Stimulated activated CD8-positive, alpha-beta memory T cell treated with anti-CD3 and anti-CD28 coated beads, Interleukin-7, amount 100 ng/mL, for 24 hours (primary cell): Measurements from ENCODE around the gene LMF2.
A peak's percentile ranks its signal among the peaks of the same experiment; 100 is the strongest.

ENCODE experiments used
- DNase-seq: peaks from one replicate; pipeline ENCODE4 v3.0.0-alpha.2; 2020; ENCODE audit warnings: low read depth

The LMF2 gene

DNA sequence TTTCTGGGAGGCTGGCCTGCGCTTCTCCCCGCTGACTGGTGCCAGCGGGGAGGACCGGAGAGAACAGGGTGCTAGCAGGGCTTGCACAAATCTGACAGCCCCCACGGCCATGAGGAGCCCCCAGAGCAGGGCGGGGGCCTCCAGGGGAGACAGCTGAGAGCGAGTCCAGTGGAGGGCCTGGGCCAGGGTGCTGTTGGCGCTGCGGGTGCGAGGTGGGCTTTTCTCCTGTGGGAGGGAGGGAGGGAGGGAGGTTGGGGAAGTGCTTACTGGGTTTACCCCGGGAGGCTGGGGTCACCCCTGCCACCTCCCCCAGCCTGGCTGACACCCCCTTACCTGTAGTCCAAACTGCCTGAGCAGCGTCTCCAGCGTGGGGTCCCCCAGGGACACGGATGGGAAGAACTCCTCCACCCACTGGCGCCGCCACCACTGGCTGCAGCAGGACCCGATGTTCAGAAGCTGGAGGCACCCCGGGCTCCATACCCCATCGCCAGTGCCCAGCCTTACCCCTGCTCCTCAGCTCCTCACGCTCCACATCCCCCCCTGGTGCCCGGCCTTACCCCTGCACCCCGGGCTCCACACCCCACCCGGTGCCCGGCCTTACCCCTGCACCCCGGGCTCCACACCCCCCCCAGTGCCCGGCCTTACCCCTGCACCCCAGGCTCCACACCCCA is 3.9 kb downstream of the LMF2 start:
- DNase-seq: no peak

DNA sequence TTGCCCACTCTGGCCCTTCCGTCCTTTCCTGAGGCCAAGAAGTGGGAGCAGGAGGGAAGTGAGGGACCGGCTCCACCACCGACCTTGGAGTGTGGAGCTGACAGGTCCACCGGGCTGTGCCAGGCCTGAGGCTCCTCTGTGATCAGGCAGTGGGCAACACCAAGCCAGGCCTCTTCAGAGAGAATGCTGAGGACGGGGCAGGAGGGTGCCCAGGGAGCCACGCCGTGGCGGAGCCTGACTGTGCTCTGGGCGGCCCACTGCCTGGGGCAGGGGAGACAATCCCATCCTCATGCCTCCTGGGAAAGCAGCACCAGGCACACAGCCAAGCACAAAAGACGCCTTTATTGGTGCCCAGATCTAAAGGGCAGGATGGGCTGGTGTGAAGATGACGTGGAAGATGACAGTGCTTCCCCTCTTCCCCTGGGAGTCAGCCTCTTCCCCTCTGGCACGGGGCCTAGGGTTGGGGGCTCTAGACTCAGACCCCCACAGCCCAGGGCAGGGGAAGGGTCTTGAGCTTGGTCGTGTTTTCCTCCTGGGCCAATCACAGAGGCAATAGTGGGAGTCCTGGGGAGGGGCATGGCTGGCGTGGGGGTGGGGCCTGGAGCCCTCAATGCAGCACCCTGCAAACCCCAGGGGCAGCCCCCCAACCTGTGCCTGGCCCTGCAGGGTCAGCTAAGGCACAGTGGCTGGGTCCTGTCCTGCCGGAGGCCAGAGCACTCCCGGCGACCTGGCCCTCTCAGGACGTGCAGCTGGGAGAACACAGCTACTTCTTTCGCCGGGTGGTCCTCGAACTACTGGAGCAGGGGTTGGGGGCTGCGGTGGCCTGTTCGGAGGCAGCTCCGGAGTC is 4.7 kb downstream of the LMF2 start:
- DNase-seq: no peak

DNA sequence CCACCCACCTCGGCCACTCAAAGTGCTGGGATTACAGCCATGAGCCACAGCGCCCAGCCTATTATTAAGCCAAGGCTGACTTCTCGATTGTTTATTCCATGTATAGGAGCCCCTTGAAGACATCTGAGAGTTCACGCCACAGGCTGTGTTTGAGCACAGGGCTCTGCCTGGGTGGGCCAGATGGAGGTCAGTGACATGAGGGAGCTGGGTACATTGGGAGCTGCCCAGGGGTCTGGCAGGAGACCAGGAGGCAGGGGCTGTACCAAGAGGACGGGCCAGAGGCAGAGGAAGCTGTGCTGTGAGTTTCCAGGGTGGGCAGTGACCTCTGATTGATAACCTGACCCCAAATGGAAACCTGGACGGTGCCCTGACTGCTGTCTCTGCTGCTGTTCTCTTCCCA is 5.4 kb downstream of the LMF2 start:
- DNase-seq: no peak

DNA sequence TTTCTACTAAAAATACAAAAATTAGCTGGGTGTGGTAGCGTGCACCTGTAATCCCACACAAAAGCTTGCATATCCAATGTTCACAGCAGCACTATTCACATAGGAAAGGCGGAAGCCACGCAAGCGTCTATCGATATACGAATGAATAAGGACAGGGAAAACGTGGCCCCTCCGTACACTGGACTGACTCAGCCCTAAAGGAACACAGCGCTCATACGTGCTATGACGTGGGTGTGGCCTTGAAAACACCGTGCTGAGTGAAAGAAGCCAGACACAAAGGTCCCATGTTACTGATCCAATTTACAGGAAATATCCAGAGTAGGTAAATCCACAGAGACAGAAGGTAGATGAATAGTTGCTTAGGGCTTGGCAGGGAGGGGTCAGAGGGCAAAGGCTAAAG is 7.0 kb downstream of the LMF2 start:
- no peak for DNase-seq

DNA sequence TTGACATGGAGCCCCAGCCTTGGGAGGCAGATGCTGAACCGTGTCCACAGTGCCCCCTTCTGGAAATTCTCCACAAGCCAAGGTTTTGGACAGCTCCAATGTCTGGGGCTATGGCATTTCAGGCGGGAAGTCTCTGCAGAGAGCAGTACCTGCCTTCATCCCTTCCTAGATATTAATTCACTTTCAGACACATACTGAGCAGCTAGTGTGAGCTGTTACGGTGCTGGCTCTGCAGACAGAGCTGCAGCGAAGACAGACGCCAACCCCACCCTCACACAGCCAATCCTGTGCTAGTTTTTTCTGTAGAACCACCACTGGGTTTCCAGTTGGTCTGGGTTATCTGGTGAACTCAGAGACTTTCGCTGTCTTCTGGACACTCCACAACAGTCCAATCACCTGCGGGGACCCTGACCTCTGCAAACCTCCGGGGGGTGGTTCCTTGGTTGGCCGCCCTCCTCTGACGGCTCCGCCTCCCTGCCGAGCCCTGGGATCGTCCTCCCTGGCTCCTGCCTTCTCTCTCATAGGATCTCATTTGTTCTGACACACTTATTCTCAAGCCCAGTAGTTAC is 9.1 kb downstream of the LMF2 start:
- peak; percentile 39 for DNase-seq

DNA sequence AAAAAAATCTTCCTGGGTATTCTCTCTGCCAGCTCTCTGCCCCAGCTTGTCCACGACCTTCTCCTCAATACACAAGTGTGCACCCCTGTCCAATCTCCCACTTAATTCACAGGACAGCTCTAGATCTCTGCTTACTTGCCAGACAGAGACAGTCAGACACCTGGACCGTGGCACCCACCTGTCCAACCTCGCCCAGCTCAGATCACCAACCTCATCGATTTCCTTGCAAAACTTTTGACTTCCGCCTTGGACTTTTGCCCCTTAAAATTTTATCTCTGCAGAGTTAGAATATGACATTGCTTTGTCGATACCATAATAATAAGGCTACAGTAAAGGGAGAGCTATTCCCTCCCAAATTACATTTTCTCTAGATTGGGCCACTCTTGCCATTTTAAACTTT is 10.4 kb downstream of the LMF2 start:
- DNase-seq: no peak

DNA sequence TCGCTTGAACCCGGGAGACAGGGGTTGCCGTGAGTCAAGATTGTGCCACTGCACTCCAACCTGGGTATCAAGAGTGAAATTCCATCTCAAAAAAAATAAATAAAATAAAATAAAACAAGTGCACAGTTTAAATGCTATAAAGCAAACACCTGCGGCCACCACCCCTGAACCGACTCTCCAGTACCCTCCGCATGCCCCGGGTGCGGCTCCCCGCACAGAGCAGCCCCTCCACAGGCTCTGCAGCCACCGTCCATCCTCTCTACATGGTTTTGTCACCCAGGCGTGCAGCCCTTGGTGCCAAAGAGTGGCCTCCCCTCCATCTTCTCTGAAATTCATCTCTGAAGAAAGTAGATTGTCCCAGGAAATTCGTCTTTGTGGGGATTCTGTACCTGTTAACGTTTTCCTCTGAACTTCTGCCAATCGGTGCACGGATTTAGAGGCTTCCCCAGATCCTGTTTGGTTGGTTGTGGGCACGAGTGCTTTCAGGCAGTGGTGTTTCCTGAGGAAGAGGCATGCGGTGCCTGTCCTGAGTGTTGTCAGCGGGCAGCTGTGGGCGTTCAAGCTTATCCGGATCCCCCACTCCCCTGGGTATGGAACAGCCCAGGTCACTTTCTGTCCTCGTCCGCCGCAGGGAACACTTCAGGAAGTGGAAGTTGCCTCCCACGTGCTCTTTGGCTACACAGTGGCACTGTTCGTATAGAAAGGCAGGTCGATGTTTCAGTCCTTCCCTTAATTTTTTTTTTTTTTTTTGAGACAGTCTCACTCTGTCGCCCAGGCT is 16.8 kb downstream of the LMF2 start:
- DNase-seq: no peak

DNA sequence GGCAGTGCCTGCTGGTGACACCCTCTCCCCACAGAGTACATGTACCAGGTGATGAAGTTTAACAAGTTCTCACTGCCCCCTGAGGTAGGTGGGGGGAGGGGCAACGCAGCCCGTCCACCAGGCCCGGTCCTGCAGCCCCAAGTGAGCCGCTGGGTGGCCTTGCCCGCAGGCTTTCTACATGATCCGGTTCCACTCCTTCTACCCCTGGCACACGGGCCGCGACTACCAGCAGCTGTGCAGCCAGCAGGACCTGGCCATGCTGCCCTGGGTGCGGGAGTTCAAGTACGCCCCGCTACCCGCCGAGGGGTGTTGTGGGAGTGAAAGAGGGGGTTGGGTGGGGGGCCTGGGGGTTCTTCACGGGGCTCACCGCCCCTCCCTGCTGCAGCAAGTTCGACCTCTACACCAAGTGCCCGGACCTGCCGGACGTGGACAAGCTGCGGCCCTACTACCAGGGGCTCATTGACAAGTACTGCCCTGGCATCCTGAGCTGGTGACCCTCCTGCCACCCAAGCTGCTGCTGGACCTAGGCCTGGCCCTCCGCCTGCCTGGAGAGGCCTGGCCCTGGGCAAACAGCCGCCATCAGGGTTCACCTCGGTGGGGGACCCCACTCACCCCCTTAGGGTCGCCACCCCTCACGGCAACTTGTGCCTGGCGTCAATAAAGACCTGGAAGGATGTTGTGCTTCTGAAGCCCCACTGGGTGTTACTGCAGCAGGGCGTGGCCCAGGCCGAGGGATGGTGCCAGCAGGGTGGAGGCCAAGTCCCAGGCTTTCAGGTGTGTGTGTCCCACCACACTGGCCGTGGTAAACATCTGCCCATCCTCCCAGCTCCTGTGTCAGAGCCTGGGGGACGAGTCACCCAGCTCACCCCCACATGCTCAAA is 17.9 kb downstream of the LMF2 start:
- no peak for DNase-seq

DNA sequence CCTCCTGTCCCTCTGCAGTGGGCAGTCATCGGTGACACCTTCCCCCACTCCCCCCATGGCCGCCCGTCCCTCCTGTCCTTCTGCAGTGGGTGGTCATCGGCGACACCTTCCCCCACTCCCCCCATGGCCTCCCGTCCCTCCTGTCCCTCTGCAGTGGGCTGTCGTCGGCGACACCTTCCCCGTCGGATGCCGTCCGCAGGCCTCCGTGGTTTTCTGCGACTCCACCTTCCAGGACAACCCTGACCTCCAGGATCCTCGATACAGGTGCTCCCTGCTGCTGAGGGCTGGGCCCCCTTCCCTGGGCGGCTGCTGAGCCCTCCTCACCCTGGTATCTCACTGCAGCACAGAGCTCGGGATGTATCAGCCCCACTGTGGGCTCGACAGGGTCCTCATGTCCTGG is 18.6 kb downstream of the LMF2 start:
- DNase-seq: no peak

DNA sequence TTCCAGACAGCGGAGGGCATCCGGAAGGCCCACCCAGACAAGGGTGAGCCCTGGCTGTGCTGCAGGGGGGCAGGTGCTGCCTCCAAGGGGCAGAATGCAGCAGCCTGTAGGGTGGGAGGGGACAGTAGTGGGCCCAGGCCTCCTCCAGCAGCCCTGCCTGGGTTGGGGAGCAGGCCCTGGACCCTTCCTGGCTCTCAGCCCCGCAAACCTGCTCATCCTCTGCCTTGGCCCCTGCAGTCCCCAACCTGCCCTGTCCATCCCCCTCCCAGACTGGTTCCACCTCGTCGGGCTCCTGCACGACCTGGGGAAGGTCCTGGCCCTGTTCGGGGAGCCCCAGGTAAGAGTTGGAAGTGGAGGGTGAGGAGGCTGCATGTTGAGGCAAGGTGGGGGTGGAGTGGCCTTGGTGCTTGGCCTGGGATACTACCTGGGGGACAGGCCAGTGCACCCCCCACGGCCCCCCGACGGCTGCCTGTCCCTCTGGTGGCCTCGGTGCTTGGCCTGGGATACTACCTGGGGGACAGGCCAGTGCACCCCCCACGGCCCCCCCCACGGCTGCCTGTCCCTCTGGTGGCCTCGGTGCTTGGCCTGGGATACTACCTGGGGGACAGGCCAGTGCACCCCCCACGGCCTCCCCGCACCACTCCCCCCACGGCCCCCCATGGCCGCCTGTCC is 19.4 kb downstream of the LMF2 start:
- no peak for DNase-seq

DNA sequence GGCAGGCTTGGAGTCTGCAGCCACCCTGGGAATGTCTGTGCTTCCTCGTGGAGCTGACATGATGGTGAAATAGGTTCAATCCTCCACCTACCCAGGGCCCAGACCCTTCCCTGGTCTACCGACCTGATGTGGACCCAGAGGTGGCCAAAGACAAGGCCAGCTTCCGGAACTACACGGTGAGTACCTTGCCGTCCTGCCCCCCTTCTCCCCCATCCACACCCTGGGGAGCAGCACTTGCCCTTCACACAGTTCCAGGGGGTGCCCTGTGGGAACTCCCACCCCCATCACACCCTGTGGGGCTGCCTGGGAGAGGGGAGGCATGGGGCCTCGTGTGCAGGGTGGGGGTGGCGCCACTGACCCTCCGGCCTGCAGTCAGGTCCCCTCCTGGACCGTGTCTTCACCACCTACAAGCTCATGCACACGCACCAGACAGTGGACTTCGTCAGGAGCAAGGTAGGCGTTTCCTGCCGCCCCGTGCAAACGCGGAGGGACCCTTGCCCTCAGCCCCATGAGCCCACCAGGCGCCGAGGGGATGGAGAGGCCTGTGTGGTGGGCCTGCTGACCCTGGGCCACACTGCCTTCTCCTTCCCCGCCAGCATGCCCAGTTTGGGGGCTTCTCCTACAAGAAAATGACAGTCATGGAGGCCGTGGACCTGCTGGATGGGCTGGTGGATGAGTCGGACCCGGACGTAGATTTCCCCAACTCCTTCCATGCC is 20.1 kb downstream of the LMF2 start:
- DNase-seq: no peak

DNA sequence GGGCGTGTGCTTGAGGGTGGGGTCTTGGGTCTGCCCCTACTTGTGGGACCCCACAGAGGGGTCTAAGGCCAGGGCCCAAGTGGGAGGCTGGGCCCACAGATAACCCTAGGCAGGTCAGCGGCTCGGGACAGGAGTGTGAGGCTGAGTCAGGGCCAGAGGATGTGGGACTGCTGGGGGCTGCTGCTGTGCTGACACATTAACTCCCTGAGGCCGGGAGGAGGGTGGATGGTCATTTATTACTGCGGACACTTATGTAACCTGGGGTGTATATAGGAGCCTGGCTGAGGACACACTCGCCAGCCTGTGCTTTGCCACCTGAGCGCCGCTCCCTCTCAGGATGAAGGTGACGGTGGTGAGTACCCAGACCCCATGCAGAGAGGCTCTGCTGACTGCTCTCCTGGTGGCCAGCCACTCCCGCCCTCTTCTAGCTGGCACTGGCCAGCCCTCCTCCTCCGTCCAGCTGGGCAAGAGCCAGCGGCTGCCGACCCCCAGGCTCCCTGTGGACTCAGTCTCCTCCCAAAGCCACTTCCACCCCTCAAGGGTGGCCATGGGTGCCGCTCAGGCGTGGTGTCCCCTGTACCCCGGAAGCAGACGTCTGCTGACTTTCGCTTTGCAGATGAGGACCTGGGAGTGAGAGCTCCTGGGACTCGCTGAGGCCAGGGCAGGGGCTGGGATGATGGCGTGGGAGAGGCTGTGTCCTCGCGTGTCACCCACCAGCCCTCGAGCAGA is 20.8 kb downstream of the LMF2 start, which contains the start of gene MIOX:
MIOX (plus strand) TSS at position 299 of the 729 bp plus-strand sequence; CDS start at position 338, 39 bp downstream.
- no peak for DNase-seq

DNA sequence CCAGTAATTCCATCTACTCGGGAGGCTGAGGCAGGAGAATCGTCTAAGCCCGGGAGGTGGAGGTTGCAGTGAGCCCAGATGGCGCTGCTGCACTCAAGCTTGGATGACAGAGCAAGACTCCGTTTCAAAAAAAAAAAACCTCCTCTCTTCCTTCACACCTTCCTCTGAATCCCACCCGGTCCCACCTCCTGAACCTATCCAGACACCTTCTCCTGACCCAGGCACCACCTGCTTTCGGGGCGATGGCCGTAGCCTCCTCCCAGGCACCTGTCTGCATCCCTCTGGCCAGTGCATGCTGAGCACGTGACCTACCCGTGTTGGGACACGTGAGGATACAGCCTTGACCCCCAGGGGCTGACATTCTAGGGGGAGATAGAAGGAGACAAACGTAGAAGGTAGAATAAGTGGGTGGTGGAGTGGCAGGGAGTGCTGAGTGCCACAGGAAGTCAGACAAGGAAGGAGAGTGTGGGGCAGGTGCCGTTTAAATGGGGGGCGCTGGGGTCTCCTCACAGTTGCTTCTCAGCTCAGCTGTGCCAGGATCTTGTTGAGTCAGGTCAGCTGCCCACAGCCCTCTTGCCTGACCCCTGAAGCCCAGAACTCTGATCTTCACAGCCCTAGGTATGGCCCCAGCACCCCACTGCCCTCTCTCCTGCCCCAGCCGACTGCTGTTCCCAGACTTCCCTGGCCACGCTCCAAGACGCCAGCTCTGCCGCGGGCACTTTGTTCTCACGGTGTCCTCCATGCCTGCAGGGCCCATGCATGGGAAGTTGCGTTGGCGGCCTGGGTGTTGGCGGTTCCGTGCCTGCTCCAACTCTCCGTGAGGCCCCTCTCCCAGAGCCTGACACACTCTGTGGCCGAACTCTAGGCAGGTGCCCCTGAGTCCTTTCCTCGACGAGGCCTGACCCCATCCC is 22.0 kb downstream of the LMF2 start:
- no peak for DNase-seq

DNA sequence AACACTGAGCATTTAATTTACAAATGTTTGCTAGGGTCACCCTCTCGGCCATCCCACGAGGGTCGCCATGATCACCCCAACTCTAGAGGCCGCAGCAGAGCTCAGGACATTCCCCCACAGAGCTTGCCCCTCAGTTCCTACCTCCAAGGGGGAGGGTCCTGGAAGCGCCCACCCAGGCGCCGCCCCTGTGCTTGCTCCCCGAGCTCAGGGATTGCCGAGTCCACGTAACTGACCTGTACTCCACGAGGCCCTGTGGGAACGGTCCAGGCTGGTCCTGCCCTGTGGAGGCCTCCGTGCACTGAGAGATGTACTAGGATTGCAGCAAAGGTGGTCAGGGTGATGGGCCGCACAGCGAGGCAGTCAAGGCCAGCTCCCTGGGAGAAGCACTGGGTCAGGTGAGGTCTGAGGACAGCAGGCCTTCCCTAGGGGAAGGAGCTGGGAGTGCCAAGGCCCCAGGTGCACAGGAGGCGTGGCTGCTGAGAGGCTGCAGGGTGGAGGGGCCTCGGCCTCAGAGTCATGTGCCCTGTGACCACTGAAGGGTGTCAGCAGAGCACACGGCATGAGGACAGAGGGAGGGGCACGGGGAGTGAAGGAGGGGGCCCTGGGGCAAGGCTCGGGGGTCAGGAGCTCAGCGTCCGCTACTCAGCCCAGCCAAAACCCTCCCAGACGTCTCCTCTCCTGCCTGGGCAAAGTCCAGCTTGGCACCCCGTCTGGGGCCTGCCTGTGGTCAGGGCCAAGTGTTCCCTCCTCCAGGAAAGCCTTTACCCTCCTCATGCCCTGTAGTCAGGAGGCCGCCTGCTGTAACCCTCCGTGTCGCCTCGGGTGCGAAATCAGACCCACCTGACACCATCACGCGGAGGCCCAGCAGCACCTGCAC is 23.3 kb downstream of the LMF2 start:
- no peak for DNase-seq

DNA sequence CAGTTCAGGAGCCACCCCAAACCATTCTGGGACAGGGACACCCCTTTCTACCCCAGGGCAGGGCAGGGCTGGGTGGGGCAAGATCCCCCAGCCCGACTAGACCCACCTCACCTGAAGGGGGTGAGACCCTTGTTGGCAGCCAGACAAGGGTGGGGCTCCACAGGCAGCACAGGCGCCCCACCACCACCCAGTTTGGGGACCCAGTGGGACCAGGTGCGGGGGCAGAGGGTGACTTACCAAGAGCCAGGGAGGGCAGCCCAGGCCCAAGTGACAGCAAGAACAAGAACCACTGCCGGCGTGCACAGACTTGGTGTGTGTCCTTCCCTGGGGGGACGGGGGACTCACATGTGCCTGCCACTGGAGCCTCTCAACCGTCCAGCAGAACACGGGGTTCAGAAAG is 23.9 kb downstream of the LMF2 start:
- DNase-seq: no peak

DNA sequence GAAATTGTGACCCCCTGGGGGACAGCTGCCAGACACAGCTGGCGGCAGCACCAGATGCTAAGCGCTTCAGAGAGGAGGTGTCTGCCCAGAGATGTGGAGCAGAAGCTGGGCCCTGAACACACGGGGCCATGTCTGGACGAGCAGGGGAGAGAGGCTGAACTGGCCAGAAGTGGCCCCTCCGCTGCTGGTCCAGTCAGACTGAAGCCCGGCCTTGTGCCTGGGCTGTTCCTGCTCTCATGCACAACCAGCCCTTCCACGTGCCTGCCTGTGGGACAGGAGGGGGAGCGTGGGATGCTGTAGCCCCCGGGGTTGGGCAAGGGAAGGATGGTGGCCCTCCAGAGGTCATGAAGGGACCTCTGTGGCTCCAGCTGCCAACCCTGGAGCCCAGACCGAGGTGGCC is 24.4 kb downstream of the LMF2 start:
- no peak for DNase-seq
